Right cardiac atrium (tissue), 5 donors: Measurements from ENCODE around the gene GCAT. TPM values are rescaled to one million over a fixed set of nuclear protein-coding genes. Genes with fewer than 3 reads are reported as not detected.
A peak's percentile ranks its signal among the peaks of the same experiment; 100 is the strongest.

Experiments
- ATAC-seq, 2 donors: fragments of 200-7000 bp; cut with Tn5 transposase; one replicate each; pipeline versions ENCODE4 v1.8.0 to v1.9.1; 2020; ENCODE audit warnings: moderate library complexity in 2 of 2, mild to moderate bottlenecking in 1 of 2
- DNase-seq, 3 donors: peaks; one replicate each; pipeline ENCODE4 v3.0.0-alpha.2; 2020
- H3K27ac ChIP-seq: one replicate; pipeline ENCODE4 v1.5.1; 2013; ENCODE audit warnings: mild to moderate bottlenecking, low read length, control low read depth, moderate library complexity
- H3K27me3 ChIP-seq: one replicate; pipeline ENCODE4 v1.6.1; 2013; ENCODE audit not compliant: control insufficient read depth, insufficient read depth
- H3K4me1 ChIP-seq: one replicate; pipeline ENCODE4 v1.6.1; 2013; ENCODE audit warnings: low read length; ENCODE audit not compliant: control insufficient read depth, insufficient read depth
- H3K4me3 ChIP-seq: one replicate; pipeline ENCODE4 v1.5.1; 2013; ENCODE audit warnings: low read length, control low read depth
- H3K9me3 ChIP-seq: one replicate; pipeline ENCODE4 v1.6.1; 2013; ENCODE audit warnings: low read length; ENCODE audit not compliant: control insufficient read depth
- WGBS: extraction: QIAGEN DNeasy Blood & Tissue Kit; methylation state at CpG from one replicate; pipeline ENCODE4 v1.1.7; 2013; 5-methylcytosine and 5-hydroxymethylcytosine counted together
- intact Hi-C, 4 donors: fragments of 100-400 bp; cut with DNase I; formaldehyde crosslinking; loops; one replicate each; pipeline versions ENCODE4 v1.11.0 to v1.14.0; 2022 to 2023
- polyA plus RNA-seq: library from polyadenylated mRNA; stranded (reverse); fragments of 200-250 nt; gene quantifications from one replicate; pipeline ENCODE4 v1.2.3, GENCODE V29; 2013
- total RNA-seq, 4 donors: library from RNA; stranded (reverse); fragmentation: NEBNext Ultra II Directional; extraction: Animal tissue kit (Norgen Biotek cat#: 25700); gene quantifications; one replicate each; pipeline ENCODE4 v1.2.1, GENCODE V29; 2021
- donor health status: healthy with polysubstance abuse.
- donor health status: DM: no; HTN: yes; CAD: no.
- donor health status: DM: no; HTN: no; CAD: no.
- donor health status: DM: no; HTN: yes; CAD: no; lungs with severe emphysema.
- donor health status: DM: yes; HTN: yes; CAD: no.

Gene GCAT
- total and polyA plus RNA-seq, 5 donors: 10.3 to 20.2 (median 18.2) TPM

DNA sequence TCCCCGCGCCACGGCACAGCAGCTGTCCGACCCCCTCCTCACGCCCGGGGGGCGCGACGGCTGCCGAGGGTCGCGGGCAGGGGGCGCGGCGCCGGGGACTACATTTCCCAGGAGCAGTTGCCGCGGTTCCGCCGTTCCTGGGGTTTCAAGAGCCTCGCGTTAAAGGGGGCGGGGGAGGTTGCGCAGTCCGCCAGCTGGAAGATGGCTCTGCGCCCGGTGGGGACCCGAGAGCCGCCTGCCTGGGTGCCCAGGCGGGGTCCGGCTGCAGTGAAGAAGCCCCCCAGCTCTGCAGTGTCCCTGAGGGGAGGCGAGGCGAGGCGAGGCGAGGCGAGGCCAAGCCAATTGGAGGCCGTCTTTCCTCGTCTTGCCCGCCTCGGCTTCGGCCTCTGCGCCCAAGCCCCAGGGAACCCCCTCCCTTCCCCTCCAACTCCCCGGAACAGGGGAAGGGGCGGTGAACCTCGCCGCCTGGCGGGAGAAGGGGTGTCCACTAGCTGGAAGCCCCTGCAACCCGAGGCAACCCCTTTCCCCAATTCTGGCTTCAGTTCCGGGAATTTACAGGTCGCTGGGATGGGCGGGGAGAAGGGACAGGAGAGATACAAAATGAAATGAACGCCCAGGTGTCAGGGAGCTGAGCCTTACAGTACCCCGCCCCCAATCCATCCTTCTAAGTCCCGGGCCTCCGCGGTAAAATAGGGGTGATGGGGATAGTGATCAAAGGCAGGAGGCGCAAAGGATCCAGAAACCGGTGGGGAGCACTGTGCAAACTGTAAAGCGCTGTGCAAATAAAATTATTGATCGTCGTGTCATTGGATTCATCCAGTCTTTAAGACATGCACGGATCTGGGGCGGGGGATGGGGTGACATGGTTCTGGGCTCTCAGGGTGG is 5.2 kb upstream of the GCAT start:
- DNase-seq (peak; percentile 72 to 89 (median 88)), ATAC-seq (peak; percentile 35 to 46)
- Histone ChIP-seq H3K4me1 (peaks cover 5% of the 10 kb centered on the region), H3K27me3 (no peaks in the 10 kb centered on the region), H3K27ac (no peak overlapping the region), H3K9me3 (no peaks in the 10 kb centered on the region), H3K4me3 (peak overlapping the region; percentile 58)
- 2% methylated on average over 63 of the region's 63 CpGs for WGBS
- intact Hi-C loops: no loop called here

DNA sequence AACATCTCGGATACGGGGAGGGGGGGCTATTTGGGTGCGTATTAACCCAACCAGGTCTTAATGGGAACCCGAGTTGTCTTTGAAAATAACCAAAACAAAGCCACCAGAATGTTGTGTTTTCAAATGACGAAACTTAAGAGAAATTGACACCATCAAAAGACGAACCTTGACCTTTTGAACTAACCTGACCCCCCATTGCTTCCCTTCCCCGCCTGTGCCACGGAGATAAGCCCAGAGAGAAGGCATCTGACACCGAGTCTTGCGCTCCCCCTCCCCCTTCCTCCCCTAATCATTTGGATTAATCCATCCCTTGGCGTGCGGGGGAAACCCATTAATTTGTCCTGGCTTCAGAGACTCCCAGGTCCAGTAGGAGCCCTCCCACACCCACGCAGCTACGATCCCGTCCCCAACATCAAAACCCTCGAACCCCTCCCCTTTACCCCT is 4.5 kb upstream of the GCAT start:
- Histone ChIP-seq H3K27me3 (no peaks in the 10 kb centered on the region), H3K9me3 (no peaks in the 10 kb centered on the region), H3K4me3 (peak overlapping the region; percentile 58), H3K27ac (no peak overlapping the region), H3K4me1 (peaks cover 5% of the 10 kb centered on the region)
- 31% methylated on average over 16 of the region's 16 CpGs for WGBS
- ATAC-seq (no peak), DNase-seq (peak in 1 of 3 donors; percentile 47)
- intact Hi-C loops: no loop called here

DNA sequence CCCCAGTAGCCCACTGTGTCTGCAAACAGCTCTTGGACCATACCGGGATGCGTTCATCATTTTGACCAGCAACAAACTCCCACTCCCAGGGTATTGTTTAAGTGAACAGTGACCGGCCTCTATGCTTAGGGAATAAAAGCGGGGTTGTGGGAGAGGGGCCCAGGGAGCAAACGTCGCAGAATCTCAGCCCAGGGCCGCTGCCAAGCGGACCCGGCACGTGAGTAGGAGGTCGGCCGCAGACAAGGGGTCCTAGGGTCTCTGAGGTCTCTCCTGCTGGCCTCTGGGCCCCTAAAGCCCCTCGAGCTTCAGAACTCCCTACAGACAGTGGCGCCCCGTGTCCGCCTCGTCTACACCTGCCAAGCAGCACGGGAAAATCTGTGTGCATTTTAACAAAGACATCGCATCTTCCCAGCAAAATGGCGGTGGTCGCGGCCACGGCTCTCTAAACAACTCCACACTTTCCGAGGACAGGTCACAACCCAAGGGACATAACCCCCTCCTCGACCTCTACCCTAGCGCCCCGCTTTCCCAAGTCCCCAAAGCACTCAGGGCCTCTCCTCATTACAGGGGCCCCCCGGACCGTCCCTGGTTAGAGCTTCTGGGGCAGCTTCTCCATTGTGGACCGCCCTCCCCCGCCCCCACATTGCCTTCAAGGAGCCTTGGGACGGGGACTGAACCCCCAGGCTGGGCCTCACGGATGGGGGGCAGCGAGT is 3.9 kb upstream of the GCAT start:
- no peaks in the 10 kb centered on the region for H3K27me3 ChIP-seq
- H3K4me3 ChIP-seq: no peak overlapping the region
- peak in 2 of 3 donors; percentile 59 to 67 for DNase-seq
- ATAC-seq: no peak
- no peak overlapping the region for H3K27ac ChIP-seq
- WGBS: 46% methylated on average over 34 of the region's 34 CpGs
- intact Hi-C loops: no loop called here
- H3K9me3 ChIP-seq: no peaks in the 10 kb centered on the region
- H3K4me1 ChIP-seq: peaks cover 5% of the 10 kb centered on the region

DNA sequence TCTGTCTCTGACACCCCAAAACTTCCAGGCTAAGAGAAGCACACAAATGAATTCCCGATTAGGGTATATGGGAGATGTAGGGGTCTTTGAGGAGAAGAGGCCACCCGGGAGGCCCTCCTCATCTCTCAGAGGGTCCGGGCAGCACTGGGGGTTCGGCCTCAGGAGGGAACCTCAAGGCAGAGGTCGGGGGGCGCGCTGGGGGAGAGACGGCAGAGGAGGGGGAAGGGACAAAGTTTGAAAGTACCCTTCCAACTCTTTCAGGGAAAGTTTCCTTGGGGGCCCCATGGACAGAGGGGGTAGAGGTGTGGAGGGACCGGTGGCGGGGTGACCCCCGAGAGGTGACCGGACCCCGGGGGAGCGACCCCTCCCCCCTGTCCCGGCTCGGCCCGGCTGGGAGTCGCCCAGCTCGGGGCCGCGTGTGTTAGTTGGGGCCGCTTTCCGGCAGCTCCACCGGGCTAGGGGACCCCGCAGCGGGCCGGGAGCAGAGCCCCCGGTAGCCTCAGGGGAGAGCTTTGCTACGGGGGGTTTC is 3.3 kb upstream of the GCAT start:
- Histone ChIP-seq H3K27ac (peak overlapping the region; percentile 95), H3K9me3 (no peaks in the 10 kb centered on the region), H3K4me1 (peaks cover 5% of the 10 kb centered on the region), H3K27me3 (no peaks in the 10 kb centered on the region), H3K4me3 (peak overlapping the region; percentile 89)
- WGBS: 6% methylated on average over 29 of the region's 29 CpGs
- no peak for ATAC-seq
- DNase-seq: peak in 2 of 3 donors; percentile 62 to 77
- intact Hi-C loops: no loop called here

- ATAC-seq (peak; percentile 64 to 72), DNase-seq (peak; percentile 90 to 98 (median 97))
- intact Hi-C loops: no loop called here
- WGBS: 2% methylated on average over 86 of the region's 87 CpGs
- Histone ChIP-seq H3K4me3 (peak overlapping the region; percentile 89), H3K4me1 (peaks cover 5% of the 10 kb centered on the region), H3K27me3 (no peaks in the 10 kb centered on the region), H3K9me3 (no peaks in the 10 kb centered on the region), H3K27ac (peak overlapping the region; percentile 95)
Measured at GRCh38 chr22:37804881-37805809, 2.6 kb upstream of the GCAT start.

DNA sequence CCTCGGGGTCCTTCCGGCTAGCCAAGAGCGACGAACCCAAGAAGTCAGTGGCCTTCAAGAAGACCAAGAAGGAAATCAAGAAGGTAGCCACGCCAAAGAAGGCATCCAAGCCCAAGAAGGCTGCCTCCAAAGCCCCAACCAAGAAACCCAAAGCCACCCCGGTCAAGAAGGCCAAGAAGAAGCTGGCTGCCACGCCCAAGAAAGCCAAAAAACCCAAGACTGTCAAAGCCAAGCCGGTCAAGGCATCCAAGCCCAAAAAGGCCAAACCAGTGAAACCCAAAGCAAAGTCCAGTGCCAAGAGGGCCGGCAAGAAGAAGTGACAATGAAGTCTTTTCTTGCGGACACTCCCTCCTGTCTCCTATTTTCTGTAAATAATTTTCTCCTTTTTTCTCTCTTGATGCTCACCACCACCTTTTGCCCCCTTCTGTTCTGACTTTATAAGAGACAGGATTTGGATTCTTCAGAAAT is 1.9 kb upstream of the GCAT start:
- ATAC-seq (no peak), DNase-seq (peak in 1 of 3 donors; percentile 35)
- Histone ChIP-seq H3K27me3 (no peaks in the 10 kb centered on the region), H3K4me3 (peak overlapping the region; percentile 89), H3K4me1 (peaks cover 5% of the 10 kb centered on the region), H3K9me3 (no peaks in the 10 kb centered on the region), H3K27ac (peak overlapping the region; percentile 95)
- intact Hi-C loops: no loop called here
- WGBS: 19% methylated on average over 10 of the region's 10 CpGs

- H3K4me3 ChIP-seq: peak overlapping the region; percentile 89
- WGBS: under 1% methylated on average over 19 of the region's 19 CpGs
- H3K27ac ChIP-seq: peak overlapping the region; percentile 19
- no peaks in the 10 kb centered on the region for H3K9me3 ChIP-seq
- H3K4me1 ChIP-seq: peaks cover 5% of the 10 kb centered on the region
- intact Hi-C loops: no loop called here
- DNase-seq (peak in 1 of 3 donors; percentile 63), ATAC-seq (no peak)
- no peaks in the 10 kb centered on the region for H3K27me3 ChIP-seq
Measured at GRCh38 chr22:37806409-37807333, 1.1 kb upstream of the GCAT start.

DNA sequence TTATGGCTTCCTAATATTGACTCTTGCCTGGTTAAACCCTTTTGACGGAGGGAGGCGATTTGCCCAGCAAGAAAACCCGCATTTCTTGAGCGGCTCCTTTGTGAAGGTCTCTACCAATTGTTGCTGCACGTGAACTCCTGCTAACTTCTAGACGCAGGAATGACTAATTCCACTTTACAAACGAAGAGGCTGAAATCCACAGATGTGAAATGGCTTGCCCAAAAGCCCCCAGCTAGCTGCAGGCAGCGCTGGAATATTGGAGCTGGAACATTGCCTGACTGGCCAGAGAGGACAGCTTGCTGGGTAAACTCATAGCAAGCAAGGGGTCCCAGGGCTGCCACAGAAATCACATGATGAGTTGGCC is 542 bp downstream of the GCAT start:
- no peak for ATAC-seq
- intact Hi-C loops: no loop called here

GRCh38 chr22:37809672-37810333 is 2.1 kb downstream of the GCAT start:
- peaks cover 5% of the 10 kb centered on the region for H3K4me1 ChIP-seq
- H3K27ac ChIP-seq: no peak overlapping the region
- H3K9me3 ChIP-seq: no peaks in the 10 kb centered on the region
- ATAC-seq (no peak), DNase-seq (no peak)
- no peaks in the 10 kb centered on the region for H3K27me3 ChIP-seq
- WGBS: 94% methylated on average over 5 of the region's 5 CpGs
- intact Hi-C loops: loop anchor here in 2 of 4 donors (10.0 kb wide), 3 partner anchors 125 to 155 kb away; partner anchors contain the start of genes C22orf23 (in 1 of the 2) and POLR2F (in 1 of the 2)
- H3K4me3 ChIP-seq: no peak overlapping the region

More for the DNA sequence above, 542 bp downstream of the GCAT start:
- peak overlapping the region; percentile 89 for H3K4me3 ChIP-seq
- peak in 1 of 3 donors; percentile 37 for DNase-seq
- no peaks in the 10 kb centered on the region for H3K27me3 ChIP-seq
- WGBS: 9% methylated on average over 8 of the region's 8 CpGs
- H3K9me3 ChIP-seq: no peaks in the 10 kb centered on the region
- peaks cover 5% of the 10 kb centered on the region for H3K4me1 ChIP-seq
- no peak overlapping the region for H3K27ac ChIP-seq
